ENCODE results near the gene FOXC1.
A peak's percentile ranks its signal among the peaks of the same experiment; 100 is the strongest.

Gene FOXC1

GRCh38 chr6:1609648-1610496, at the start of gene FOXC1:
TSS of gene FOXC1 (plus strand) at chr6:1609915. CDS start at chr6:1610446, 531 bp downstream.
- H3K36me3 Mint-ChIP-seq (ENCODE audit: insufficient read depth) = peaks cover 17% of the 10 kb centered on the region
- ATAC-seq (replicated peaks; ENCODE audit: extremely low read depth, poor library complexity, severe bottlenecking) (no peak), DNase-seq (ENCODE audit: low spot score in 2 of 2) (no peak)
- peaks cover 44% of the 10 kb centered on the region for H3K4me1 Mint-ChIP-seq
- H3K27me3 Mint-ChIP-seq = peaks cover 72% of the 10 kb centered on the region
- H3K27ac Mint-ChIP-seq (ENCODE audit: low read depth) = no peak within 1 kb of the TSS
- no peaks in the 10 kb centered on the region for H3K9me3 Mint-ChIP-seq
- peak within 1 kb of the TSS; percentile 79 for H3K4me3 Mint-ChIP-seq

GRCh38 chr6:1560281-1561058, 49.2 kb upstream of the FOXC1 start:
- Mint-ChIP-seq H3K27ac (ENCODE audit: low read depth) (no peak overlapping the region), H3K27me3 (peaks cover 40% of the 10 kb centered on the region), H3K4me1 (no peaks in the 10 kb centered on the region), H3K9me3 (no peaks in the 10 kb centered on the region), H3K4me3 (no peak overlapping the region), H3K36me3 (ENCODE audit: insufficient read depth) (no peaks in the 10 kb centered on the region)
- ATAC-seq (replicated peaks; ENCODE audit: extremely low read depth, poor library complexity, severe bottlenecking) (no peak), DNase-seq (ENCODE audit: low spot score in 2 of 2) (no peak)

GRCh38 chr6:1561355-1561754, 48.4 kb upstream of the FOXC1 start:
- Mint-ChIP-seq H3K4me1 (no peaks in the 10 kb centered on the region), H3K4me3 (no peak overlapping the region), H3K27ac (ENCODE audit: low read depth) (no peak overlapping the region), H3K9me3 (no peaks in the 10 kb centered on the region), H3K27me3 (peaks cover 38% of the 10 kb centered on the region), H3K36me3 (ENCODE audit: insufficient read depth) (no peaks in the 10 kb centered on the region)
- ATAC-seq (replicated peaks; ENCODE audit: extremely low read depth, poor library complexity, severe bottlenecking) (no peak), DNase-seq (ENCODE audit: low spot score in 2 of 2) (no peak)

- H3K27me3 Mint-ChIP-seq = peaks cover 28% of the 10 kb centered on the region
- ATAC-seq (replicated peaks; ENCODE audit: extremely low read depth, poor library complexity, severe bottlenecking) (no peak), DNase-seq (ENCODE audit: low spot score in 2 of 2) (no peak)
- H3K27ac Mint-ChIP-seq (ENCODE audit: low read depth) = no peak overlapping the region
- no peak overlapping the region for H3K4me3 Mint-ChIP-seq
- H3K4me1 Mint-ChIP-seq = no peaks in the 10 kb centered on the region
- H3K36me3 Mint-ChIP-seq (ENCODE audit: insufficient read depth) = no peaks in the 10 kb centered on the region
- H3K9me3 Mint-ChIP-seq = no peaks in the 10 kb centered on the region
Observed at GRCh38 chr6:1562171-1562955, 47.4 kb upstream of the FOXC1 start.

GRCh38 chr6:1569377-1569776, 40.3 kb upstream of the FOXC1 start:
- no peaks in the 10 kb centered on the region for H3K4me1 Mint-ChIP-seq

GRCh38 chr6:1570848-1571247, 38.9 kb upstream of the FOXC1 start:
- H3K36me3 Mint-ChIP-seq (ENCODE audit: insufficient read depth) = no peaks in the 10 kb centered on the region
- no peak overlapping the region for H3K4me3 Mint-ChIP-seq
- H3K27ac Mint-ChIP-seq (ENCODE audit: low read depth) = no peak overlapping the region
- peaks cover 53% of the 10 kb centered on the region for H3K27me3 Mint-ChIP-seq
- H3K9me3 Mint-ChIP-seq = peaks cover 21% of the 10 kb centered on the region
- no peaks in the 10 kb centered on the region for H3K4me1 Mint-ChIP-seq
- DNase-seq (ENCODE audit: low spot score in 2 of 2) (no peak), ATAC-seq (replicated peaks; ENCODE audit: extremely low read depth, poor library complexity, severe bottlenecking) (no peak)

More at GRCh38 chr6:1569377-1569776, 40.3 kb upstream of the FOXC1 start:
- no peak overlapping the region for H3K4me3 Mint-ChIP-seq
- peaks cover 21% of the 10 kb centered on the region for H3K9me3 Mint-ChIP-seq
- no peak overlapping the region for H3K27ac Mint-ChIP-seq (ENCODE audit: low read depth)
- DNase-seq (ENCODE audit: low spot score in 2 of 2) = no peak
- no peak for ATAC-seq (replicated peaks; ENCODE audit: extremely low read depth, poor library complexity, severe bottlenecking)
- no peaks in the 10 kb centered on the region for H3K36me3 Mint-ChIP-seq (ENCODE audit: insufficient read depth)
- peaks cover 39% of the 10 kb centered on the region for H3K27me3 Mint-ChIP-seq

GRCh38 chr6:1572892-1573291, 36.8 kb upstream of the FOXC1 start:
- ATAC-seq (replicated peaks; ENCODE audit: extremely low read depth, poor library complexity, severe bottlenecking) (no peak), DNase-seq (ENCODE audit: low spot score in 2 of 2) (no peak)
- peaks cover 21% of the 10 kb centered on the region for H3K9me3 Mint-ChIP-seq
- peaks cover 72% of the 10 kb centered on the region for H3K27me3 Mint-ChIP-seq
- H3K4me3 Mint-ChIP-seq = no peak overlapping the region
- no peak overlapping the region for H3K27ac Mint-ChIP-seq (ENCODE audit: low read depth)
- H3K4me1 Mint-ChIP-seq = no peaks in the 10 kb centered on the region
- H3K36me3 Mint-ChIP-seq (ENCODE audit: insufficient read depth) = no peaks in the 10 kb centered on the region

- Mint-ChIP-seq H3K27me3 (peaks cover 76% of the 10 kb centered on the region), H3K36me3 (ENCODE audit: insufficient read depth) (no peaks in the 10 kb centered on the region), H3K4me3 (no peak overlapping the region), H3K4me1 (no peaks in the 10 kb centered on the region), H3K9me3 (peaks cover 21% of the 10 kb centered on the region), H3K27ac (ENCODE audit: low read depth) (no peak overlapping the region)
- ATAC-seq (replicated peaks; ENCODE audit: extremely low read depth, poor library complexity, severe bottlenecking) (no peak), DNase-seq (ENCODE audit: low spot score in 2 of 2) (no peak)
Observed at GRCh38 chr6:1574083-1574761, 35.5 kb upstream of the FOXC1 start.

- Mint-ChIP-seq H3K9me3 (peaks cover 21% of the 10 kb centered on the region), H3K27ac (ENCODE audit: low read depth) (no peak overlapping the region), H3K36me3 (ENCODE audit: insufficient read depth) (no peaks in the 10 kb centered on the region), H3K4me1 (no peaks in the 10 kb centered on the region), H3K4me3 (no peak overlapping the region), H3K27me3 (peaks cover 82% of the 10 kb centered on the region)
- no peak for ATAC-seq (replicated peaks; ENCODE audit: extremely low read depth, poor library complexity, severe bottlenecking)
- DNase-seq (ENCODE audit: low spot score in 2 of 2) = no peak
Observed at GRCh38 chr6:1574890-1575209, 34.9 kb upstream of the FOXC1 start.

GRCh38 chr6:1575210-1576041, 34.3 kb upstream of the FOXC1 start:
- H3K9me3 Mint-ChIP-seq = peaks cover 16% of the 10 kb centered on the region
- no peaks in the 10 kb centered on the region for H3K36me3 Mint-ChIP-seq (ENCODE audit: insufficient read depth)
- no peak for ATAC-seq (replicated peaks; ENCODE audit: extremely low read depth, poor library complexity, severe bottlenecking)
- H3K27ac Mint-ChIP-seq (ENCODE audit: low read depth) = no peak overlapping the region
- no peaks in the 10 kb centered on the region for H3K4me1 Mint-ChIP-seq
- no peak overlapping the region for H3K4me3 Mint-ChIP-seq
- DNase-seq (ENCODE audit: low spot score in 2 of 2) = no peak
- H3K27me3 Mint-ChIP-seq = peaks cover 86% of the 10 kb centered on the region

GRCh38 chr6:1576166-1576565, 33.5 kb upstream of the FOXC1 start:
- H3K27me3 Mint-ChIP-seq = peaks cover 86% of the 10 kb centered on the region
- H3K4me1 Mint-ChIP-seq = no peaks in the 10 kb centered on the region
- DNase-seq (ENCODE audit: low spot score in 2 of 2) (no peak), ATAC-seq (replicated peaks; ENCODE audit: extremely low read depth, poor library complexity, severe bottlenecking) (no peak)
- H3K27ac Mint-ChIP-seq (ENCODE audit: low read depth) = no peak overlapping the region
- peaks cover 9% of the 10 kb centered on the region for H3K9me3 Mint-ChIP-seq
- no peaks in the 10 kb centered on the region for H3K36me3 Mint-ChIP-seq (ENCODE audit: insufficient read depth)
- H3K4me3 Mint-ChIP-seq = no peak overlapping the region

All from central memory CD8-positive, alpha-beta T cell (primary cell).